Right forelimb (tissue), 1 donor: Measurements from ENCODE around the gene TSEN54.

Experiments
- DNase-seq: peaks from one replicate; pipeline ENCODE4 v3.0.0-alpha.2; 2018

Gene TSEN54

GRCh38 chr17:75489511-75489955 lies 26.8 kb upstream of the TSEN54 start:
- DNase-seq, result no peak

GRCh38 chr17:75490173-75490743 lies 26.1 kb upstream of the TSEN54 start:
- no peak for DNase-seq

- DNase-seq, result no peak
These were observed 25.2 kb upstream of the TSEN54 start for GRCh38 chr17:75490953-75491649.

GRCh38 chr17:75491680-75492079 lies 24.6 kb upstream of the TSEN54 start:
- no peak for DNase-seq

GRCh38 chr17:75492555-75493168 lies 23.7 kb upstream of the TSEN54 start:
- DNase-seq, result no peak

- no peak for DNase-seq
These were observed 22.7 kb upstream of the TSEN54 start for GRCh38 chr17:75493476-75494129.

GRCh38 chr17:75494326-75494877 lies 21.9 kb upstream of the TSEN54 start:
- DNase-seq, result no peak

- no peak for DNase-seq
These were observed 20.3 kb upstream of the TSEN54 start for GRCh38 chr17:75496005-75496404.

GRCh38 chr17:75498039-75498725 lies 18.1 kb upstream of the TSEN54 start:
- no peak for DNase-seq

- no peak for DNase-seq
These were observed 17.6 kb upstream of the TSEN54 start for GRCh38 chr17:75498726-75499213.

- DNase-seq, result no peak
These were observed 16.9 kb upstream of the TSEN54 start for GRCh38 chr17:75499313-75500022.

GRCh38 chr17:75500419-75501216 lies 15.7 kb upstream of the TSEN54 start:
- DNase-seq, result no peak

- no peak for DNase-seq
These were observed 14.8 kb upstream of the TSEN54 start for GRCh38 chr17:75501378-75502071.

GRCh38 chr17:75502072-75502720 lies 14.1 kb upstream of the TSEN54 start:
- no peak for DNase-seq

GRCh38 chr17:75502721-75503329 lies 13.5 kb upstream of the TSEN54 start:
- no peak for DNase-seq

GRCh38 chr17:75503337-75503950 lies 12.9 kb upstream of the TSEN54 start:
- no peak for DNase-seq

- DNase-seq, result no peak
These were observed 12.4 kb upstream of the TSEN54 start for GRCh38 chr17:75503976-75504346.

- DNase-seq, result no peak
These were observed 11.8 kb upstream of the TSEN54 start for GRCh38 chr17:75504347-75505151.

GRCh38 chr17:75505152-75505409 lies 11.2 kb upstream of the TSEN54 start:
- DNase-seq, result no peak
